BLaER1 (cell line): ENCODE measurements around the gene CFL1.

Experiments used
- H3K27ac ChIP-seq: shearing (Covaris generic); formaldehyde crosslinking; 2 replicates; pipeline ENCODE4 v1.8.1; 2022
- H3K27me3 ChIP-seq: shearing (Covaris generic); formaldehyde crosslinking; 2 replicates; pipeline ENCODE4 v1.8.1; 2022
- H3K36me3 ChIP-seq: shearing (Covaris generic); formaldehyde crosslinking; 2 replicates; pipeline ENCODE4 v1.8.1; 2022
- H3K4me1 ChIP-seq: shearing (Covaris generic); formaldehyde crosslinking; 2 replicates; pipeline ENCODE4 v1.8.1; 2022
- H3K4me2 ChIP-seq: shearing (Covaris generic); formaldehyde crosslinking; 2 replicates; pipeline ENCODE4 v1.8.1; 2022
- H3K4me3 ChIP-seq: shearing (Covaris generic); formaldehyde crosslinking; 2 replicates; pipeline ENCODE4 v1.8.1; 2022
- H3K9ac ChIP-seq: shearing (Covaris generic); formaldehyde crosslinking; 2 replicates; pipeline ENCODE4 v1.8.1; 2022
- H3K9me3 ChIP-seq: shearing (Covaris generic); formaldehyde crosslinking; 2 replicates; pipeline ENCODE4 v1.8.1; 2022
- H4K20me1 ChIP-seq: shearing (Covaris generic); formaldehyde crosslinking; 2 replicates; pipeline ENCODE4 v1.8.1; 2022
- Cebpa-rat ChIP-seq: shearing (Covaris generic); IDR thresholded peaks from 2 replicates; pipeline ENCODE4 v1.8.1; 2022

CFL1 gene

GRCh38 chr11:65880844-65881421, 23.0 kb upstream of the CFL1 start:
- Histone ChIP-seq H3K4me3 (no peak overlapping the region), H3K4me2 (peak overlapping the region; percentile 79), H3K27ac (peak overlapping the region; percentile 13), H3K9ac (peak overlapping the region; percentile 25; the same call in 1 of the 2 replicates), H3K4me1 (peaks cover 51% of the 10 kb centered on the region), H4K20me1 (peaks cover 9% of the 10 kb centered on the region), H3K27me3 (no peaks in the 10 kb centered on the region), H3K36me3 (peaks cover 42% of the 10 kb centered on the region), H3K9me3 (no peaks in the 10 kb centered on the region)
- no peak for TF ChIP-seq Cebpa-rat

GRCh38 chr11:65880027-65880426, 22.0 kb upstream of the CFL1 start:
- Histone ChIP-seq H3K4me1 (peaks cover 42% of the 10 kb centered on the region), H3K27me3 (no peaks in the 10 kb centered on the region), H3K4me2 (peak overlapping the region; percentile 61), H3K27ac (0 out of 2 replicates have a peak overlapping the region, but pooled peaks have one; percentile 22), H4K20me1 (peaks cover 9% of the 10 kb centered on the region), H3K4me3 (no peak overlapping the region), H3K36me3 (peaks cover 33% of the 10 kb centered on the region), H3K9me3 (no peaks in the 10 kb centered on the region), H3K9ac (no peak overlapping the region)
- no peak for TF ChIP-seq Cebpa-rat

GRCh38 chr11:65879617-65880016, 21.6 kb upstream of the CFL1 start, which contains the start of gene CTSW:
CTSW (plus strand) TSS chr11:65879837; CDS start chr11:65879855, 18 bp downstream.
- Histone ChIP-seq H3K27ac (0 out of 2 replicates have a peak within 1 kb of the TSS, but pooled peaks have one; percentile 22), H3K36me3 (peaks cover 31% of the 10 kb centered on the region), H3K9ac (no peak within 1 kb of the TSS), H3K4me2 (peak within 1 kb of the TSS; percentile 79), H4K20me1 (peaks cover 9% of the 10 kb centered on the region), H3K4me1 (peaks cover 37% of the 10 kb centered on the region), H3K27me3 (no peaks in the 10 kb centered on the region), H3K9me3 (no peaks in the 10 kb centered on the region), H3K4me3 (no peak within 1 kb of the TSS)
- TF ChIP-seq Cebpa-rat, result no peak

DNA sequence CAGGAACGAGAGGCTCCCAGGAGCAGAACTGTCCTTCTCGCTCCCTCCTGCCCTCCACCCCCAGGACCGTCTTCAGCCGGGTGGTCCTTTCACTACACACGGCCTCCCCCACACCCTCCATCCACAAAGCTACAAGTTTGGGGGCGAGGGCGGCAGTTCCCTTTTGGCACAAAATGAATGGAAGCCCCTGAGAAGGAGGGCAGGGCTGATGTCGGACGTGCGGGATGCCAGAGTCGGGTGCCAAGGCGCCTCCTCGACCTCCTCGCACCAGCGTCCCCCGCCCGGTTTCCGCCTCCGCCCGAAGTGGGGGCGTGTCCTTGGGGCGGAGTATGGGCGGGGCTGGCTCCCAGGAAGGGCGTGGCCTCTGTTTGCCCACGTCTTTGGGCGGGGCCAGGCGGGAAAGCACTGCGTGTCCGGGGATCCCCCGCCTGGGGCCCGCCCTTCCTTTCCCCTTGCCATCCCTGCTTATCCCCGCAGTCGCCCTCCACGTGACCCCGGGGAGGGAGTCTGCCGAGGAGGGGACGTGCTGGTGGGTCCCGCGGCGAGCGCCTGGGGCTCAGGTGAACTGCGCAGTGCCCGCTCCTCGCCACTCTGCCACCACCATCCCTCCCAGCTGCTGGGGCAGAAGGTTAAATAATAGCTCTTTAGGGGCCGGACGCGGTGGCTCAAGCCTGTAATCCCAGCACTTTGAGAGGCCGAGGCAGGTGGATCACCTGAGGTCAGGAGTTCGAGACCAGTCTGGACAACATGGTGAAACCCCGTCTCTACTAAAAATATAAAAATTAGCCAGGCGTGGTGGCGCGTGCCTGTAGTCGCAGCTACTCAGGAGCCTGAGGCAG, 15.6 kb upstream of the CFL1 start:
- Histone ChIP-seq H3K4me1 (peaks cover 48% of the 10 kb centered on the region), H3K36me3 (peaks cover under 1% of the 10 kb centered on the region; the same call in 1 of the 2 replicates), H3K27ac (peak overlapping the region; percentile 42; the same call in 1 of the 2 replicates), H3K4me2 (peak overlapping the region; percentile 92), H4K20me1 (peaks cover 35% of the 10 kb centered on the region), H3K9me3 (no peaks in the 10 kb centered on the region), H3K9ac (peak overlapping the region; percentile 56), H3K4me3 (peak overlapping the region; percentile 64), H3K27me3 (peaks cover 31% of the 10 kb centered on the region)
- TF ChIP-seq Cebpa-rat, result no peak

- Histone ChIP-seq H3K9me3 (no peaks in the 10 kb centered on the region), H4K20me1 (peaks cover 43% of the 10 kb centered on the region), H3K4me2 (peak within 1 kb of the TSS; percentile 92), H3K9ac (peak within 1 kb of the TSS; percentile 56), H3K4me3 (peak within 1 kb of the TSS; percentile 64), H3K4me1 (peaks cover 48% of the 10 kb centered on the region), H3K36me3 (peaks cover 8% of the 10 kb centered on the region; the same call in 1 of the 2 replicates), H3K27me3 (peaks cover 36% of the 10 kb centered on the region), H3K27ac (peak within 1 kb of the TSS; percentile 42; the same call in 1 of the 2 replicates)
- TF ChIP-seq Cebpa-rat, result no peak
These were observed 14.8 kb upstream of the CFL1 start, which contains the start of gene EFEMP2 for GRCh38 chr11:65872586-65873317. EFEMP2 (minus strand) TSS chr11:65872800; CDS start chr11:65872354, 446 bp downstream.

GRCh38 chr11:65871811-65872548, 14.0 kb upstream of the CFL1 start:
- Histone ChIP-seq H3K27me3 (peaks cover 36% of the 10 kb centered on the region), H3K4me3 (no peak overlapping the region), H3K9me3 (no peaks in the 10 kb centered on the region), H4K20me1 (peaks cover 47% of the 10 kb centered on the region), H3K4me2 (peak overlapping the region; percentile 90), H3K36me3 (peaks cover 15% of the 10 kb centered on the region), H3K9ac (peak overlapping the region; percentile 13; the same call in 1 of the 2 replicates), H3K27ac (no peak overlapping the region), H3K4me1 (peaks cover 48% of the 10 kb centered on the region)
- TF ChIP-seq Cebpa-rat, result no peak

GRCh38 chr11:65870706-65871681, 13.0 kb upstream of the CFL1 start:
- H3K27ac ChIP-seq, result no peak overlapping the region
- H3K4me1 ChIP-seq, result peaks cover 48% of the 10 kb centered on the region
- H3K4me2 ChIP-seq, result peak overlapping the region; percentile 90
- H3K9ac ChIP-seq, result peak overlapping the region; percentile 13
- peak overlapping the region; percentile 20 for H3K4me3 ChIP-seq
- TF ChIP-seq Cebpa-rat, result no peak
- peaks cover 36% of the 10 kb centered on the region for H3K27me3 ChIP-seq
- H3K9me3 ChIP-seq, result no peaks in the 10 kb centered on the region
- peaks cover 57% of the 10 kb centered on the region for H4K20me1 ChIP-seq
- H3K36me3 ChIP-seq, result peaks cover 25% of the 10 kb centered on the region

GRCh38 chr11:65870307-65870658, 12.3 kb upstream of the CFL1 start:
- Histone ChIP-seq H3K36me3 (peaks cover 32% of the 10 kb centered on the region), H3K4me2 (peak overlapping the region; percentile 90), H4K20me1 (peaks cover 64% of the 10 kb centered on the region), H3K4me3 (peak overlapping the region; percentile 20; the same call in 1 of the 2 replicates), H3K4me1 (peaks cover 48% of the 10 kb centered on the region), H3K27ac (no peak overlapping the region), H3K9me3 (no peaks in the 10 kb centered on the region), H3K9ac (peak overlapping the region; percentile 13; the same call in 1 of the 2 replicates), H3K27me3 (peaks cover 36% of the 10 kb centered on the region)
- TF ChIP-seq Cebpa-rat, result no peak
